H1 (cell line): ENCODE data around the gene TMSB4Y.

ENCODE experiments used
- ATF3 ChIP-seq: IDR thresholded peaks from 2 replicates; pipeline ENCODE4 v1.6.1; 2011; ENCODE audit warnings: low read depth, mild to moderate bottlenecking, low read length; ENCODE audit not compliant: insufficient read depth
- CBX5 ChIP-seq: fragments of 300-800, 300-1000 bp; sonication (generic); IDR thresholded peaks from 2 replicates; pipeline ENCODE4 v1.7.1; 2016; ENCODE audit warnings: antibody characterized with exemption, low read length, low read depth
- EP300 ChIP-seq, 2 experiments: IDR thresholded peaks; 1 replicate in 1 of 2; 2 replicates in 1 of 2; pipeline ENCODE4 v1.6.1; 2011 to 2012; ENCODE audit warnings: low read depth in 2 of 2, low read length in 2 of 2, mild to moderate bottlenecking in 2 of 2, borderline replicate concordance in 1 of 2, inconsistent platforms in 1 of 2, moderate library complexity in 1 of 2
- JUN ChIP-seq: IDR thresholded peaks from 2 replicates; pipeline ENCODE4 v1.6.1; 2011; ENCODE audit warnings: low read depth, mild to moderate bottlenecking, improper control_type of control experiment, low read length
- KDM1A ChIP-seq: fragments of 200-600, 300-600 bp; sonication (generic); IDR thresholded peaks from 2 replicates; pipeline ENCODE4 v1.7.1; 2016; ENCODE audit warnings: mild to moderate bottlenecking, low read length, borderline replicate concordance
- POLR2A ChIP-seq, 2 experiments: IDR thresholded peaks; 1 replicate in 1 of 2; 2 replicates in 1 of 2; pipeline ENCODE4 v1.6.1; 2011; ENCODE audit warnings: low read depth in 2 of 2, low read length in 2 of 2, mild to moderate bottlenecking in 2 of 2; ENCODE audit errors: control extremely low read depth in 1 of 2
- TF ChIP-seq, protein P1 (sequence below), 3 experiments: IDR thresholded peaks; 1 replicate in 2 of 3; 2 replicates in 1 of 3; pipeline versions ENCODE4 v1.5.1 to v1.6.1; 2011; ENCODE audit warnings: low read length in 3 of 3, mild to moderate bottlenecking in 3 of 3, inconsistent platforms in 2 of 3, low read depth in 1 of 3, moderate library complexity in 1 of 3; ENCODE audit not compliant: insufficient read depth in 1 of 3; ENCODE audit errors: control extremely low read depth in 1 of 3

DNA sequence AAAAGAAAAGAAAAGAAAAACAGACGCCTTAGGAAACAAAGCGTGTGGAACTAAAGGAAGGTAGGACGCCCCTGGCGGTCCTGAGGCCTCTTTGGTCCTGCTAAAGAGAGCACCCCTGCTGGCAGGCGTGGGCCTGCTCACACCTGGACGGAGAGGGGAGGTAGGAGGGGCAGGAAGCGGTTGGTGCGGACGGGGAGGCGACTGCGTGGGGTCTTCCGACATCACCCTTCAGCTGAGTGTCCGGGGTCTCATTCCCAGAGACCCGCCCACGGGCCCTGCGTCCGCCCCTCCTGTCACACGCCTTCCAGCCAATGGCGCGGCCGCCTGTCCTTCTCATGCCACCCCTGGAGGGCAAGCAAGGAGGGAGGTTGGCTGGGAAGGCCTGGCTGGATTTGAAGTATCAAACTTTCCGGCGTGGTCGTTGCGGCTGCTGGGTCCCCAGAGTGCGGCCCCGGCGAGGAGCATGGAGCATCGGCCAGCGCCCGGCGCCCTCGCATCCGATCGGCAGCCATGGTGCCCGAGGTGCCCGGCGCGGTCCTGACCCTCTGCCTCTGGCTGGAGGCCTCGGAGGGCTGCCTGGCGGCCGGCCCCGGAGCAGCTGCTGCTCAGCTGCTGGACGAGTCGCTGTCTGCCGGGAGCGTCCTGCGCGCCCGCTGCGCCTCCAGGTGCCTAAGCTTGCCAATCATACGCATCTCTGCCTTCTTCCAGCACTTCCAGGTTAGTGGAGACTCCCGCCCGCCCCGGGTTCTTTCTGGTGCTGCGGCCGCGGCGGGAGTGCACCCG lies 47.8 kb downstream of the TMSB4Y start:
- no peak for TF ChIP-seq JUN
- TF ChIP-seq POLR2A (IDR thresholded peaks at IDR 0.05; ENCODE audit: control extremely low read depth in 1 of 2, low read depth in 2 of 2, low read length in 2 of 2): no peak
- TF ChIP-seq, protein P1, sequence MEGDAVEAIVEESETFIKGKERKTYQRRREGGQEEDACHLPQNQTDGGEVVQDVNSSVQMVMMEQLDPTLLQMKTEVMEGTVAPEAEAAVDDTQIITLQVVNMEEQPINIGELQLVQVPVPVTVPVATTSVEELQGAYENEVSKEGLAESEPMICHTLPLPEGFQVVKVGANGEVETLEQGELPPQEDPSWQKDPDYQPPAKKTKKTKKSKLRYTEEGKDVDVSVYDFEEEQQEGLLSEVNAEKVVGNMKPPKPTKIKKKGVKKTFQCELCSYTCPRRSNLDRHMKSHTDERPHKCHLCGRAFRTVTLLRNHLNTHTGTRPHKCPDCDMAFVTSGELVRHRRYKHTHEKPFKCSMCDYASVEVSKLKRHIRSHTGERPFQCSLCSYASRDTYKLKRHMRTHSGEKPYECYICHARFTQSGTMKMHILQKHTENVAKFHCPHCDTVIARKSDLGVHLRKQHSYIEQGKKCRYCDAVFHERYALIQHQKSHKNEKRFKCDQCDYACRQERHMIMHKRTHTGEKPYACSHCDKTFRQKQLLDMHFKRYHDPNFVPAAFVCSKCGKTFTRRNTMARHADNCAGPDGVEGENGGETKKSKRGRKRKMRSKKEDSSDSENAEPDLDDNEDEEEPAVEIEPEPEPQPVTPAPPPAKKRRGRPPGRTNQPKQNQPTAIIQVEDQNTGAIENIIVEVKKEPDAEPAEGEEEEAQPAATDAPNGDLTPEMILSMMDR (IDR thresholded peaks at IDR 0.05; ENCODE audit: control extremely low read depth in 1 of 3, insufficient read depth in 1 of 3, low read depth in 1 of 3, low read length in 3 of 3): peak in 1 of 3 experiments; percentile 38; a peak in 1 of 4 replicates
- no peak for TF ChIP-seq KDM1A
- no peak for TF ChIP-seq ATF3
- TF ChIP-seq EP300 (IDR thresholded peaks at IDR 0.05; ENCODE audit: borderline replicate concordance in 1 of 2, low read depth in 2 of 2, low read length in 2 of 2): no peak
- TF ChIP-seq CBX5: no peak
